Muscle of arm (tissue), 12 donors: ENCODE results near the gene ARAP1. TPM values are rescaled to one million over a fixed set of nuclear protein-coding genes. Genes with fewer than 3 reads are reported as not detected.

Experiments used
- DNase-seq: peaks from one replicate; pipeline ENCODE4 v3.0.0-alpha.2; 2013
- polyA plus RNA-seq, 12 donors: library from polyadenylated mRNA; unstranded; fragments of 120-200 nt; gene quantifications; one replicate each; pipeline ENCODE4 v1.2.1, GENCODE V29; 2013; ENCODE audit not compliant: insufficient read length in 12 of 12

Gene ARAP1
- polyA plus RNA-seq, 12 donors: 44.2 to 72.1 (median 55.5) TPM; not detected in 1

DNA sequence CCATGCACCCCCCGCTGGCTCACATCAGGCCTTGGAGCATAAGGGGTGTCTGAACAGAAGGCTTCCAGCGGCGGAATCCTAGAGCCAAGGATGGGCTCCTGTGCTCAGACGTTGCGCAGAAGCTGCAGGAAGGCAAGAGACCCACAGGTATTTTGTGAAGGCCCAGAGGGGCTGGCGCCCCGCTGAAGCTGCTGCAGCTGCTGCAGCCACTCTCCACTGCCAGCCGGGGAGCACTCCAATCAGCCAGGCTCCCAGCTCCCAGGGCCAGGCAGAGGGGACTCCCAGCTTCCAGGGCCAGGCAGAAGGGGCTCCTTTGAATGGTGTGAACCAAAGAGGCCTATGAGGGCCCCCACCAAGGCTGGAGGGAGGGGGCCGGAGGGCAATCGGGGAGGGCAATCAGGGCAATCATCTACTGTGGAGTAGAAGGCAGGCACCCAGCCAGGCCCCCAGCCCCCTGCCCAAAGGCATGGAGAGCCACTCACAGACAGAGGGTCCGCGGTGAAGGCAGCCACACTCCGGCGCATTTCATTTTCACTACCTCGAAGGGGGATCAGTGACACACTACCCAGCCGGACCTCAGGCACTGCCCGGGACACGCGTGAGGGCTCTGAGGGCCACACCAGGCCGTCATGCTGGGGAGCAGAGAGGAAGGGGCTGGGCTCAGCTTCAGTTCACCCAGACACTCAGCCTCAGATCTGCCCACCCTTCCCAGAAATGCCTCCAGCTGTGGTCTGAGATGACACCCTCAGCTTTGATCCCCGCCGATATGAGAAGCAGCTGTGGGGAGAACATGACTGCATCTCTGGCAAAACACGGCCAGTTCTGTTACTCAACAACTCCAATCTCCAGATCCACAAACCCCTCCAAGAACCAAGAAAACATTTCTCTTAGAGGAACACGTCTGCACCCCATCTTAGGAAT is 66.4 kb downstream of the ARAP1 start:
- DNase-seq: no peak

DNA sequence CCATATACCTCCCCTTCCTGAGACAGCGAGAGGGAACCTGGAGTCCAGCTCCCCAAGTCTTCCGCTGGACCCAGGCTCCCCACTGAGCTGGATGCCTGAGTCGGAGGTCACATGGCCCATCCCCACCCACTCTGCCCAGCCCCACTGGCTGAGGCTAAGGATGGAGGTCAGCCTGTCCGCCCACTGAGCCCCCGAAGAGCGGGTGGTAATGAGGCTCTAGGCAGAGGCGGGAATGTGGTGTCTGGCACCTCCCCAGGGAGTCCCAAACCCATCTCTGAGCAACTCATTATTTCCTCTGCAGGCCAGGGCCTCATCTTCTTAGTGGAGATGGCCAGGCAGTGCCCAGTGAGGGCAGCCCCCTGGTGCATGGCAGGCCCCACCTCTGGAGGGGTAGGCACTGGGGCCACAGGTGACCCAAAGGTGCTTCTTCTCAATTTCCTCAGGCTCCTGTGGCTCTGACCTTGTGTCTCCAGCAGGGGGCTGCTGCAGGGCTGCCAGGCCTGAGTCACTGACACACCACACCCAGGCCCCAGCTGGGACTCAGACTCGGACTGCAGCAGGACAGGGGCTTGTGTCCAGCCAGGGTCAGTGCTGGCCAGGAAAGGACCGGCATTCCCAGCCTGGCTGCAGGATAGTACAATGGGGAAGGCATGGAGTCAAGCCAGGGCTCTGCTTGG is 67.8 kb downstream of the ARAP1 start:
- DNase-seq: no peak

DNA sequence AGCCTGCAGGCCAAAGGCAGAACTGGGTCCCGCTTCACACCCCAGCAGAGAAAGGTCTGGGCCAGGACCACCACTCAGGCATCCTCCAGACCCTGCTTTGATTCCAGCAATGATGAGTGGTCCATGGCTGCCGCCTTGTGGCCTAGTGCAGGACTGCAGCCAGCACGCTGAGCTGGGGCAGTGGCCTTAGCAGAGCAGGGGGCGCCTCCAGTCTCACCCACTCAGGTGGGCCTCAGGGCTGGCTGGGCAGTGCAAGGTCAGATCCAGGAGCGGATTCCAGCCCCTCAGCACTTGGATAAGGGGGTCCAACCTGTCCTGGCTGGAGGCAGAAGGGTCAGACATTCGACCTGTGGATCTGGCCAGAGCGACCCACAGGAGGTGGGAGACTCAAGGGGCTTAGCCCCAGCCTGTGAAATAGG is 68.4 kb downstream of the ARAP1 start:
- DNase-seq: peak; percentile 65

- no peak for DNase-seq
Measured at GRCh38 chr11:72682858-72683243, 69.4 kb downstream of the ARAP1 start.

- DNase-seq: no peak
Measured at GRCh38 chr11:72682238-72682857, 69.9 kb downstream of the ARAP1 start.

DNA sequence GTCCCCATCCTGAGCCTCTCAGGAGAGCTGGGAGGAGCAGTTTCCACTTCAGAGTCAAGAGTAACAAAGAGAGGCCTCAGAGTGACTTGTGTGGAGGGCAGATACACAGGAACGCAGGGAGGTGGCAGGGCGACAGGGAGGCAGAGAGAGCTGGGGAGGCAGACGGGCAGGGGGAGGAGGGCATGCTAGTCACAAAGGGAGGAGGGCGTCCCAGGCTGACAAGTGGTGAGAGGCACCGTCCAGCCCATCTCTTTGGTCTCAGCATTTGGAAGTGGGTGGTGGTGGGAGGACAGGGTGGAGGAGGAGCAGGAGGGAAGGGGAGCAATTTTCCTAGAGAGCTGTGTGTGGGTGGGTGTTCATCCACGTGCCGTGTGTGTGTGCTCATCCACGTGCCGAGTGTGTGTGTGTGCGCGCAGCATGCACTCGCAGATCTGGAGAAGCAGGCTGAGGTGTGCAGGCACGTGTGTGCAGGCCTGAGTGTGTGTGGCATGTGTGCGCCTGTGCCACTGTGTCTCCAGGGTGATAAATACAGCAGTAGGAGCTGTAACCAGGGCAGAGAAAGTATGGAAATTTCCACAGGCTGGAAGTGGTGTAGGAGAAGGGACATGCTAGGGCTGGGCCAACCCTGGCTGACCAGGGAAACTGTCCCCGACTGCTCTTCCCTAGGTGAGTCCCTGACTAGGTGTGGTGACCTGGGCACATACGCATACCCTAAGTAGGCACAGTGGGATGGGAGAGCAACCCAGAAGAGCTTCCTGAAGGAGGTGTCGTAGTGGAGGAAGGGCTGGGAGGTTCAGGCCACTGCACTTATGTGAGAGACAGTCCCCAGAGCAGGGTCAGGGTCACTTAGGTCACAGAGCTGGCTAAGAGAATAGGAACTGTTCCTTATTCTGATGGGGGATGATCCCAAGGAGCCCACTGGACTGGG is 70.7 kb downstream of the ARAP1 start:
- no peak for DNase-seq

DNA sequence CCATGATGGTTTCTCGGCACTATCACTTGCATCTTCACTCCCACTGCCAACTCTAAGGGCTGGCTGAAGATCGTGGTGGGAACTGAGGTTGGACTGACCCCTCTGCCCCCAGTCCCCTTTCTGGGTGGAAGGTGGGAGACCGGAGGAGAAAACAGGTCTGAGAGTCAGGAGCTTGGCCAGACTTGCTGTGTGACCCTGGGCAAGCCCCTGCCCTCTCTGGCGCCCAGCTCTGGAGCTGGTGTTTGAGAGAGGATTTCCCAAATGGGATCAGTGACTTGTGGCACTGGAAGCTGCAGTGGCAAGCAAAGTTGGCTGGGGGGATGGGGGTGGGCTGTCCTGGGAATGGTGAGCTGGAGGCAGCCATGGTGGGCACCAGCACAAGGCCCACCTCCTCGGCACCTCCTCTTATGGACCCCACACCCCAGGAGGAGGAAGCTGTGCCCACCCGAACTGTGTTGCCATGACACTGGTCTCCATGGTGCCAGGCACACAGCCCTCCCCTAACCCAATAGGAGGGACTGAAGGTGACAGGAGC is 71.5 kb downstream of the ARAP1 start:
- DNase-seq: no peak

GRCh38 chr11:72679869-72680268 is 72.3 kb downstream of the ARAP1 start:
- no peak for DNase-seq

- DNase-seq: no peak
Measured at GRCh38 chr11:72678524-72678923, 73.7 kb downstream of the ARAP1 start.

- DNase-seq: peak; percentile 69
Measured at GRCh38 chr11:72676861-72677341, 75.3 kb downstream of the ARAP1 start.

DNA sequence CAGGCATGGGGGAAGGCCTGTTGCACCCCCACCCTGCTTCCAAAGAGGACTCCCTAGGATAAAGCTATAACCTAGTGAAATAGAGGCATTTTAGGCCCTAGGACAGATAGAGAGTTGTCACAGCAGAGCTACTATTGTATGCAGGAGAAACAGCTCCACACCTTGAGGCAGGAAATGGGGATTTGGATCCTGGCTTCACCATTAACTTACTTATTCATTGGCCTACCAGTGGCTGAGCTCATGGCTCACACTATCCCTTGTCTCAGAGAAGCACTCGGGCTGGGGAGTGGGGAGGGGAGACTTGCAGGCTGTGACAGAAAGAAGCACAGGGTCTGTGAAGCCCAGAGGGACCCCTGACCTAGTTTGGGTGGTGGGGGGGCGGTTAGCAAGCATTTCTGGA is 77.0 kb downstream of the ARAP1 start:
- no peak for DNase-seq

DNA sequence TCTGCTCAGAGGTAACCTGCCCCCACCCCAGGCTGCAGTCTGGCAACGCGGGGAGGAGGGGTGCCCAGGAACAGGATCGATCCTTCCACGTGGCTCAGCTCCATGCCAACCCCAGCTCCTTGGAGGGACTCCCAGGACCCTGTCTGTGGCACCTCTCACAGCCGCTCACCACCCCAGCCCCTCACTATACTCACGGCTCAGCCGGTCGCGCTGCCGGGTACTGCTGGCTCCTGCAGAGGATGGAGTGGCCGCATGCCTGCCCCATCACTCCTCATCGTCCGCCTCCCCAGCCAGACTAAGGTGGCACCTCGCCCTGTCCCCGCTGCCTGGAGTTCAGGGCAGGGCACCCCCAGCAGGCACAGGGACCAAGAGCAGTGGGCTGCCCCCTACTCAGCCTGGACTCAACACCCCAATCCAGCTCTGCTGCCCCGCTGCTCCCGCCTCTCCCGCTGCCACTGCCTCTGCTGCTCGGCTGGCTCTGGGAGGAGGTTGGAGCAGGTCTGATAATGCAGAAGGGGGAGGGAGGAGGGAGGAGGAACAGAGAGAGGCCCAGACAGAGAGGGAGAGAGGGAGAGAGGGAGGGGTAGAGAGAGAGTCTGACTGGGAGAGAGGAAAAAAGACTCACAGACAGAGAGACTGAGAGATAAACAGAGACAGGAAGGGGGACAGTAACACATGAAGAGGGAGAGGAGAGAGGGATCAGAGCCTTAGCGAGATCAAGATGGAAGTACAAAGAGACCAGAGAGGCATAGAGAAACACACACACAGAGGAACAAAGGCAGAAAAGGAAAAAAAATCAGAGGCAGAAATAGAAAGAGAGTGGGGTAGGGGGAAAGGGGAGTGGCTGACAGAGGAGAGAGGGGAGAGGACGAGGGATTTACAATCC is 78.0 kb downstream of the ARAP1 start, which contains the start of gene PDE2A:
Gene PDE2A (minus strand): TSS at position 480 of the 886 bp plus-strand sequence. CDS start 215 bp downstream, at position 265.
- no peak for DNase-seq

DNA sequence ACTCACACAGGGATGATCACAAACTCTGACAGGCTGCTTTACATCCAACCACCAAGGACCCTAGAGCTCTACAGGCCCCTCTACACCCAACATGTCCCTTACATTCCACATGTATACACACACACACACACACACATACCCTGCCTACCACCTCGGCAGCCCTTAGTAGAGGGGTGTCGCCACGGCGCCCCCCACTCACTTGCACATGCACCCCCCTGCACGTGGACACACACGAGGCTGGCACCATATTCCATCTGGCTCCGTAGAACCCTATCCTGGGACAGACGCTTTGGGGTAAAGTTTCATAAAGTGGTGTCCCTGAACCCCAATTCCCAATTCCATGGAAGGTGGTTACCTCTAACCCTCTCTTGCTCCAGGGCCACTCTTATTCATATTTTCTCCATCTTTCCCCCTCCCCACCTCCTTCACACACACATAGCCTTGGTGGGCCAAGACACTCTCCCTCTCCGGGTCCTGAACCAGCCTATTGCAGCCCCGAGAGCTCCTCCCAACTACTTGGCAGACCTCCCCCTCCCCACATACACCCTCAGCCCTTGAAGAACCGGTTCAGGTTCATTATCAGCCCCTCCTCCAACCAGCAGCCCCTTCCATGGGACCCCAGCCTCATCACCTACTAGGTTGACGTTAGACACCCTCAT is 78.8 kb downstream of the ARAP1 start:
- DNase-seq: no peak

- DNase-seq: no peak
Measured at GRCh38 chr11:72672597-72673238, 79.5 kb downstream of the ARAP1 start.

DNA sequence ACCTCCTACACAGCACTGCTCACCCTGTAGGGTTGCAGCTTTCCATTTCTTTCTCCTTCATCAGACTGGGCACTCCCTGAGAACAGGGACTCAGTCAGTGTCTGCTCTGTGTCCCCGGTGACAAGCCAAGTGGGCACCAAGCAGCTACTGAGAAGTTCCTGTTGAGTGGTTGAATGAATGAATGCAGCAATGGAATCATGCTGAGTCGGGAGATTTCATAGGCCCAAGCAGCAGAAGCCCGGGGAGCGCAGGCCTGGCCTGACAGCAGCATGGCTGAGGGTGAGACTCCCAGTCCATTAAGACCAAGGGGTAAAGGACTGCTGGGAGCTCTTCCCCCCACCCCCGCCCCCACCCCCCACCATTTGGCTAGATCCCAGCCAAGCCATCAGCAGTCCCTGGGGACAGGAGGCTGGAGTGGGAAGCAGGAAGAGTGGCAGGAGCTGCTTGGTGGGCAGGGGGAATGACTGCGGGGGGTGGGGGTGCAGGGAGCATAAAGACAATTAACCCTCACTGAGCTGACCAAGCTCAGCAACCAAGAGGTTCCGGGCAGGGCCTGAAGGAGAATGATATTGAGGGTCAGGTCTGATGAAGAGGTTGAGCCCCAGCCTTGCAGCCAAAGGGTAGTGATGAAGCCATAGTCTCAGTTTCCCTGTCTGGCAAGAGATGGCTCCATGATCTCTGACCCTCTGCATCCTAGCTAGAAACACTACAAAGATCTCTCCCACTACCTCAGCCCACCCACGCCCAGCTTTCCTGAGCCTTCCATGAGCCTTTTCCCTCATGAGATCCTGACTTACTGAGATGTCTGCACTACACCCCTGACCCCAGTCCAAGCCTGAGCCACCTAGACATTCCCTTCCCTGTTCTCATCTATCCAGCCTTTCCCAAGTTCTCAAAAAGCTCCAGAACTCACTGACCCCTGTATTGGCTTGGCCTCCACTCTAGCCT is 80.8 kb downstream of the ARAP1 start:
- DNase-seq: no peak

GRCh38 chr11:72670041-72670440 is 82.2 kb downstream of the ARAP1 start:
- DNase-seq: no peak

DNA sequence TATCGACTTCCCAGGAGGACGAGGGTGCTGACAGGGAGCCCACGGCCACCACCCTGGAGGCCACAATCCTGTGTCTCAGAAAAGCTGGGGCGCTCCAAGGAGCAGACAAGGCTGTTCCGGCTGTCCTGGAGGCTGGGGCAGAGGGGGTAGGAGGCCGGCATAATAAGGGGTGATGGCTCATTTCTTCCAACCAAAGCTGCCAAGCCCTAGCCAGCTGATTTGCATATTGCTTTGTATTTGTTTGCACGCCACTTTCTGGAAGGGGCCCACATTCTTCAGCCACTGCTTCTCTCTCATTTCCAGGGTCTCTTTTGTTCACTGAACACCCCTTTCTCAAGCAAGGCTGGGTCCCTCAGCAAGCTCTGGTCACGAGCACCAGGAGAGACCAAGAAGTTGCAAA is 82.7 kb downstream of the ARAP1 start:
- DNase-seq: no peak
